ENCODE data around the gene PEPD.

- no peak for TF ChIP-seq EZH2 (IDR thresholded peaks at IDR 0.05; ENCODE audit: borderline replicate concordance, low read length)
- TF ChIP-seq, protein P1, sequence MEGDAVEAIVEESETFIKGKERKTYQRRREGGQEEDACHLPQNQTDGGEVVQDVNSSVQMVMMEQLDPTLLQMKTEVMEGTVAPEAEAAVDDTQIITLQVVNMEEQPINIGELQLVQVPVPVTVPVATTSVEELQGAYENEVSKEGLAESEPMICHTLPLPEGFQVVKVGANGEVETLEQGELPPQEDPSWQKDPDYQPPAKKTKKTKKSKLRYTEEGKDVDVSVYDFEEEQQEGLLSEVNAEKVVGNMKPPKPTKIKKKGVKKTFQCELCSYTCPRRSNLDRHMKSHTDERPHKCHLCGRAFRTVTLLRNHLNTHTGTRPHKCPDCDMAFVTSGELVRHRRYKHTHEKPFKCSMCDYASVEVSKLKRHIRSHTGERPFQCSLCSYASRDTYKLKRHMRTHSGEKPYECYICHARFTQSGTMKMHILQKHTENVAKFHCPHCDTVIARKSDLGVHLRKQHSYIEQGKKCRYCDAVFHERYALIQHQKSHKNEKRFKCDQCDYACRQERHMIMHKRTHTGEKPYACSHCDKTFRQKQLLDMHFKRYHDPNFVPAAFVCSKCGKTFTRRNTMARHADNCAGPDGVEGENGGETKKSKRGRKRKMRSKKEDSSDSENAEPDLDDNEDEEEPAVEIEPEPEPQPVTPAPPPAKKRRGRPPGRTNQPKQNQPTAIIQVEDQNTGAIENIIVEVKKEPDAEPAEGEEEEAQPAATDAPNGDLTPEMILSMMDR (IDR thresholded peaks at IDR 0.05; ENCODE audit: low read length), result no peak
Measured at GRCh38 chr19:33517922-33518321, 3.7 kb downstream of the PEPD start.

Data from OCI-LY1 (cell line).